ENCODE data around the gene ZNF557. TPM values are rescaled to one million over a fixed set of nuclear protein-coding genes. Genes with fewer than 3 reads are reported as not detected.
"Not testable (repeated sequence)": the region's sequence is repeated elsewhere in the genome, so short reads cannot be mapped to it uniquely, and the experiment has no call there.

Gene ZNF557
- total and polyA plus RNA-seq, 9 donors: 3.4 to 12.0 (median 4.6) TPM

DNA sequence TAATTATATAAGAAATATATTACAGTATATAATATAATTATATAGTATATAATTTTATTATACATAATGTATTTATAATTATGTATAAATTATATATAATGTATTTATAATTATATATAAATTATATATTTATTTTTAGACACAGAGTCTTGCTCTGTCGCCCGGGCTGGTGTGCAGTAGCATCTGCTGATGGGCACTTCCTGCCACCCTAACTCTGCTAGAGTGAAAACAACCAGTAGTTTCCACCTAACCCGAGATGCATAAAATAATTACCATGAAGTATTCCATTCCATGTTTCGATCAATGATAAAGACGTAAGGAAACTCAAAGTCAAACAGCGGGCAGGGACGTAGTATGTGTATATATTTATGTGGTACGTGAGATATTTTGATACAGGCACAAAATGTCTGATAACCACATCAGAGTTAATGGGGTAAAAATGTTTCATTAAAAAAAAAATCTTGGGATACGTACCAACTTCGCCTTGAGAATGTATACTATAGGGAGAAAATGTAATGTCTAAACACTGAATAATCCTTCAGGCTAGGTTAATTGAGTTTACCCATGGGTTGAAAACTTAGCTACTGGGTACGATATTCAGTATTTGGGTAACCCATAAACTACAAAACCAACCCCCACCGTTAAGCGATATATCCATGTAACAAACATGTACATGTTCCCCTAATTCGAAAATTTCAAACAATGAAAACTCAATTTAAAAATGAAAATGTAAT lies 14.7 kb upstream of the ZNF557 start:
- 100% methylated on average over 1 of the region's 14 CpGs for whole genome bisulfite sequencing (ENCODE audit: insufficient coverage)
- not testable (repeated sequence) for H3K27me3 ChIP-seq (ENCODE audit: control insufficient read depth, insufficient read depth, low read length); H3K36me3 ChIP-seq (ENCODE audit: control insufficient read depth, insufficient read depth, low read length); DNase-seq; H3K27ac ChIP-seq (ENCODE audit: low read length); H3K9me3 ChIP-seq (replicated peaks; ENCODE audit: control insufficient read depth, low read depth, low read length); H3K4me3 ChIP-seq (ENCODE audit: low read length); H3K4me1 ChIP-seq (ENCODE audit: control insufficient read depth, insufficient read depth, low read length)

DNA sequence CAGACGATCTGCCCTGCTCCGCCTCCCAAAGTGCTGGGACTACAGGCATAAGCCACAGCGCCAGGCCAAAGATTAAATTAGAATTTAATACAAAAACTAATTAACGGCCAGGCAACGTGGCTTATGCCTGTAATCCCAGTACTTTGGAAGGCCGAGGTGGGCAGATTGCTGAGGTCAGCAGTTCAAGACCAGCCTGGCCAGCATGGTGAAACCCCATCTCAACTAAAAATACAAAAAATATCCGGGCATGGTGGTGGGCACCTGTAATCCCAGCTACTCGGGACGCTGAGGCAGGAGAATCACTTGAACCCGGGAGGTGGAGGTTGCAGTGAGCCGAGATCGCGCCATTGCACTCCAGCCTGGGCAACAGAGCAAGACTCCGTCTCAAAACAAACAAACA lies 13.8 kb upstream of the ZNF557 start:
- H3K4me1 ChIP-seq (ENCODE audit: control insufficient read depth, insufficient read depth, low read length); H3K27me3 ChIP-seq (ENCODE audit: control insufficient read depth, insufficient read depth, low read length); H3K4me3 ChIP-seq (ENCODE audit: low read length); H3K27ac ChIP-seq (ENCODE audit: low read length); DNase-seq; H3K36me3 ChIP-seq (ENCODE audit: control insufficient read depth, insufficient read depth, low read length); H3K9me3 ChIP-seq (replicated peaks; ENCODE audit: control insufficient read depth, low read depth, low read length): not testable (repeated sequence)
- WGBS (ENCODE audit: insufficient coverage): no CpG with 5 or more reads among the region's 14 CpGs

DNA sequence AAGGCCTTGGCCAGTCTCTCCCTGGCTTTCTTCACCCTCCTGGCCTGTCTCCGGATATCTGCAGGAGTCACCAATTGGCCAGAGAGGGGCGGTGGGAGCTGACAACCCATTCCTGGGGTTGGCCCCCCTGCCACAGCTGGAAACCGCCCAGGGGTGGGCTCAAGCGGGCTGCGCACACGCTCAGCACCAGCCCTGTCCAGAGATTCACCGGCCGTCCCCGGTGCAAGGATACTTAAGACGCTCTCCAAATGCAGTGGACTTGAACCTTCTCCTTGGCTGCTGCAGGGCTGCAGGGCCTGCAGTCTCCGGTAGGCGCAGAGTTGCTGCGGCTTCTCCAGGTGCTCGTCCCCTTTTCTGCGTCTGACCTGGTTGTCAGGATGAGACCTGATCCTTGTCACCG lies 13.1 kb upstream of the ZNF557 start:
- H3K4me1 ChIP-seq (ENCODE audit: control insufficient read depth, insufficient read depth, low read length); H3K27ac ChIP-seq (ENCODE audit: low read length); DNase-seq; H3K4me3 ChIP-seq (ENCODE audit: low read length); H3K36me3 ChIP-seq (ENCODE audit: control insufficient read depth, insufficient read depth, low read length); H3K27me3 ChIP-seq (ENCODE audit: control insufficient read depth, insufficient read depth, low read length); H3K9me3 ChIP-seq (replicated peaks; ENCODE audit: control insufficient read depth, low read depth, low read length): not testable (repeated sequence)
- no CpG with 5 or more reads among the region's 16 CpGs for WGBS (ENCODE audit: insufficient coverage)

DNA sequence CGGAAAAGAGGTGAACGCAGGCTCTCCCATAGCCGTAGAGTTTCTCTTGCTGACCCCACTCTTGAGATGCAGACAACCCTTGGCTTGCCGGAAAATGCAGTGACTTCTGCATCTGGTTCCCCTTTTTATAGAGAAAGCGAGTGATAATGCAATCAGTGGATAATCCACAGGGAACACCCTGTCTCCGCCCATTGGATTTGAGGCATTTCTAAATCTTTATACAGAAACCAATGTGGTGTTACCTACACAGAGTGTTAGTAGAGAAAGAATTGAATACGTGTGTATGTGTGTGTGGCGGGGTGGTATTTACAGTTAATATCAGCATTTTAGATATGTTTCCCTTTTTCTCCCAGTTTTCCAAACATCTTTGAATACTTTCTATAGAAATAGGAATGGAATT lies 10.9 kb upstream of the ZNF557 start, which contains the start of gene MBD3L3:
Gene MBD3L3, minus strand, starts transcription at position 101 of the 400 bp plus-strand sequence. Its CDS starts 71 bp downstream, at position 30.
- not testable (repeated sequence) for DNase-seq; H3K36me3 ChIP-seq (ENCODE audit: control insufficient read depth, insufficient read depth, low read length); H3K4me1 ChIP-seq (ENCODE audit: control insufficient read depth, insufficient read depth, low read length); H3K27ac ChIP-seq (ENCODE audit: low read length); H3K27me3 ChIP-seq (ENCODE audit: control insufficient read depth, insufficient read depth, low read length); H3K4me3 ChIP-seq (ENCODE audit: low read length); H3K9me3 ChIP-seq (replicated peaks; ENCODE audit: control insufficient read depth, low read depth, low read length)
- no CpG with 5 or more reads among the region's 8 CpGs for whole genome bisulfite sequencing (ENCODE audit: insufficient coverage)

DNA sequence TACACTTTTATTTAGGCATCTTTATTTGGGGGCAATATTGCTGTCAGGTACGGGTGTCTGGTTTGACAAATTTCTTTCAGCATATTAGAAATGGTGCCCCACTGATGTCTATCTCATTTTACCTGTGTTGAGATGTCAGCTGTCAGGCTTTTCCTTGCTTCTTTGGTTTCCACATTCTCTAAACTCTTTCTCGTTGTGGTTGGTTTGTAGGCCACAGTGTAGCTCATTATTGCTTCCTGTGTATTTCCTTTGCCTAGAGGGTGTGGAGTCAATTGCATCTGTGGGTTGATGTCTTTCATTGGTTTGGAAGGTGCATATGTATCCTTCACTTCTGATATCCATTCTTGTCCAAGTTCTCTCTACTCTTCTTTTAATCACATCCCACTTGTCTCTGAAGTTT lies 9.5 kb upstream of the ZNF557 start:
- not testable (repeated sequence) for H3K36me3 ChIP-seq (ENCODE audit: control insufficient read depth, insufficient read depth, low read length); DNase-seq; H3K4me1 ChIP-seq (ENCODE audit: control insufficient read depth, insufficient read depth, low read length); H3K4me3 ChIP-seq (ENCODE audit: low read length); H3K27me3 ChIP-seq (ENCODE audit: control insufficient read depth, insufficient read depth, low read length); H3K9me3 ChIP-seq (replicated peaks; ENCODE audit: control insufficient read depth, low read depth, low read length); H3K27ac ChIP-seq (ENCODE audit: low read length)
- WGBS (ENCODE audit: insufficient coverage): no CpG with 5 or more reads among the region's 2 CpGs

DNA sequence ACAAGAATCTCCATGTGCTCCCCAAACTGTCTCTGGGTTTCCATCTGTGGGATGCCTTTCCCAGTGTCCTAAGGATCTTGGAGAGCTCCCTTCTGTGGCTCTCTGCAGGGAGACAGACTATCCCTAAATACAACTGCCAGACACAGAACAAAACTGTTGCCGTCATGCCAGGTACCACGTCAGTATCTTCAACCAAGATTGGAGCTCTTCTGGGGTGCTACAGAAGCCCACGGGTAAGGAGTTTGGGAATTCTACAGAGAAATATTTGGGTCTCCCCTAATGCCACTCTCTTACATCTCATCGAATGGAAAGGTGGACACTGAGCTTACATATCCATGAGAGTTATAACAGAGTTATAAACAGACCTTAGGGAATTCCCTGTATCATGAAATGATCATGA lies 6.2 kb upstream of the ZNF557 start:
- DNase-seq: no peak
- no peaks in the 10 kb centered on the region for H3K9me3 ChIP-seq (replicated peaks; ENCODE audit: control insufficient read depth, low read depth, low read length)
- no peaks in the 10 kb centered on the region for H3K4me1 ChIP-seq (ENCODE audit: control insufficient read depth, insufficient read depth, low read length)
- H3K4me3 ChIP-seq (ENCODE audit: low read length): no peak overlapping the region
- no peak overlapping the region for H3K27ac ChIP-seq (ENCODE audit: low read length)
- H3K27me3 ChIP-seq (ENCODE audit: control insufficient read depth, insufficient read depth, low read length): no peaks in the 10 kb centered on the region
- no peaks in the 10 kb centered on the region for H3K36me3 ChIP-seq (ENCODE audit: control insufficient read depth, insufficient read depth, low read length)
- WGBS (ENCODE audit: insufficient coverage): no CpG with 5 or more reads among the region's 4 CpGs

DNA sequence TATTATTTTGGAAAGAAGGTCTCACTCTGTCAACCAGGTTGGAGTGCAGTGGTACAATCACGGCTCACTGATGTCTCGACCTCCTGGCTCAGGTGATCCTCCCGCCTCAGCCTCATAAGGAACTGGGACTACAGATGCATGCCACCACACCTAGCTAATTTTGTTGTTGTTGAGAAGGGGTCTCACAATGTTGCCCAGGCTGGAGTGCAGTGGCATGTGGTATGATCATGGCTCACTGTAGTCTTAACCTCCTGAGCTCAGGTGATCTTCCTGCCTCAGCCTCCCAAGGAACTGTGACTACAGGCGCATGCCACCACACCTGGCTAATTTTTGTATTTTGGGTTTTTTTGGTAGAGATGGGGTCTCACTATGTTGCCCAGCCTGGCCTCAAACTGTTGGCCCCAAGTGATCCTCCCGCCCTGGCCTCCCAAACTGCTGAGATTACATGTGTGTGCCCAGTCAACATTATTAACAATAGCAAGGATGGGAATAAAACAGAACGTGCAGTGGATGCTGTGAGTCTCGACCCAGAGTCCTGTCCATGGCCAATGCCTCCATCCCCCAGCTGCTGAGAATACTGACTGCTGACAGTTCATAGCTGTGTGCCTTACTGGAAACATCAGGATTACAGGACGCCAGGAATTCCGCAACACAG lies 5.6 kb upstream of the ZNF557 start:
- Histone ChIP-seq H3K36me3 (ENCODE audit: control insufficient read depth, insufficient read depth, low read length) (no peaks in the 10 kb centered on the region), H3K4me3 (ENCODE audit: low read length) (no peak overlapping the region), H3K4me1 (ENCODE audit: control insufficient read depth, insufficient read depth, low read length) (no peaks in the 10 kb centered on the region), H3K27me3 (ENCODE audit: control insufficient read depth, insufficient read depth, low read length) (no peaks in the 10 kb centered on the region), H3K9me3 (replicated peaks; ENCODE audit: control insufficient read depth, low read depth, low read length) (no peaks in the 10 kb centered on the region), H3K27ac (ENCODE audit: low read length) (no peak overlapping the region)
- no peak for DNase-seq
- WGBS (ENCODE audit: insufficient coverage): 94% methylated on average over 5 of the region's 9 CpGs

DNA sequence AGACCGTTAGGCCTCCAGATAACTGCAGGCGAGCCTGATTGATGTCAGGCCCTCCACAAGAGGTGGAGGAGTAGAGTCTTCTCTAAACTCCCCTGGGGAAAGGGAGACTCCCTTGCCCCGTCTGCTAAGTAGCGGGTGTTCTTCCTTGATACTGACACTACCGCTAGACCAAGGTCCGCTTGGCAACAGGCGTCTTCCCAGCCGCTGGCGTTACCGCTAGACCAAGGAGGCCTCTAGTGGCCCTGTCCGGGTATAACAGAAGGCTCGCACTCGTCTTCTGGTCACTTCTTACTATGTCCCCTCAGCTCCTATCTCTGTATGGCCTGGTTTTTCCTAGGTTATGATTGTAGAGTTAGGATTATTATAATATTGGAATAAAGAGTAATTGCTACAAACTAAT lies 2.4 kb upstream of the ZNF557 start:
- DNase-seq: peak; percentile 12
- not testable (repeated sequence) for H3K4me3 ChIP-seq (ENCODE audit: low read length); H3K4me1 ChIP-seq (ENCODE audit: control insufficient read depth, insufficient read depth, low read length); H3K9me3 ChIP-seq (replicated peaks; ENCODE audit: control insufficient read depth, low read depth, low read length); H3K27me3 ChIP-seq (ENCODE audit: control insufficient read depth, insufficient read depth, low read length); H3K36me3 ChIP-seq (ENCODE audit: control insufficient read depth, insufficient read depth, low read length); H3K27ac ChIP-seq (ENCODE audit: low read length)
- WGBS (ENCODE audit: insufficient coverage): 41% methylated on average over 9 of the region's 13 CpGs

DNA sequence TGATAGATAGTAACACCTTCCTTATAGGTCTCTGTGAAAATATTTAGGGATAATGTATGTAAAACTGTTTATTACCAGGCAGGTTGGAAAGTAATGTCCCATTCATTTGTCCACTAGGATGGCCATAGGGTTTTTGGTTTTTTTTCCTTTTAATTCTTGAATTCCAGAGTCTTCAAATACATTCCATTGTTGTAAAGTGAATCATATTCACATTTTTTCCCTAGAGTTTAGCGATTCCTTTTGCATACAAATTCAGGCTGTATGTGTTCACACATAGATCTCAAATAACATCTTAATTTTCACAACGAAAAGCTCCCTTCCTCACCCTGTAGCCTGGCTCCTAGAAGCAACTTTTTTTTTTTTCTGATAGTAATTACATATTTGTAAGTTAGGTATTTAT lies 1.8 kb upstream of the ZNF557 start:
- Histone ChIP-seq H3K4me1 (ENCODE audit: control insufficient read depth, insufficient read depth, low read length) (peaks cover 7% of the 10 kb centered on the region), H3K27ac (ENCODE audit: low read length) (no peak overlapping the region), H3K27me3 (ENCODE audit: control insufficient read depth, insufficient read depth, low read length) (no peaks in the 10 kb centered on the region), H3K4me3 (ENCODE audit: low read length) (no peak overlapping the region), H3K36me3 (ENCODE audit: control insufficient read depth, insufficient read depth, low read length) (peaks cover 11% of the 10 kb centered on the region), H3K9me3 (replicated peaks; ENCODE audit: control insufficient read depth, low read depth, low read length) (no peaks in the 10 kb centered on the region)
- no peak for DNase-seq
- WGBS (ENCODE audit: insufficient coverage): no CpG with 5 or more reads among the region's 2 CpGs

DNA sequence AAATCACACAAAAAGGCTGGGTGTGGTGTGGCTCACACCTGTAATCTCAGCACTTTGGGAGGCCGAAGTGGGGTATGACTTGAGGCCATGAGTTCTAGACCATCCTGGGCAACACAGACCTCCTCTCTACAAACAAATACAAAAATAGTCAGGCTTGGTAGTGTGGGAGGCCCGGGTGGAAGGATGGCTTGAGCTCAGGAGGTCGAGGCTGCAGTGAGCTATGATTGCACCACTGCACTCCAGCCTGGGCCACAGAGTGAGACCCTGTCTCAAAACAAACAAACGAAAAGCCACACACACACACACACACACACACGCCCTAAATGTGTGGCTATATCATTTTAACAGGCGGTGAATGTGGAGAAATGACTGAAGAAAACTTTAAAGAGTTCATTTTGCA lies 904 bp upstream of the ZNF557 start:
- Histone ChIP-seq H3K27ac (ENCODE audit: low read length) (no peak overlapping the region), H3K4me1 (ENCODE audit: control insufficient read depth, insufficient read depth, low read length) (peaks cover 7% of the 10 kb centered on the region), H3K4me3 (ENCODE audit: low read length) (peak overlapping the region; percentile 14), H3K9me3 (replicated peaks; ENCODE audit: control insufficient read depth, low read depth, low read length) (no peaks in the 10 kb centered on the region), H3K27me3 (ENCODE audit: control insufficient read depth, insufficient read depth, low read length) (no peaks in the 10 kb centered on the region), H3K36me3 (ENCODE audit: control insufficient read depth, insufficient read depth, low read length) (peaks cover 17% of the 10 kb centered on the region)
- WGBS (ENCODE audit: insufficient coverage): no CpG with 5 or more reads among the region's 6 CpGs
- no peak for DNase-seq

All from muscle of leg (tissue), 11 donors.